Measurements from ENCODE around the gene PPP1R14C.

DNA sequence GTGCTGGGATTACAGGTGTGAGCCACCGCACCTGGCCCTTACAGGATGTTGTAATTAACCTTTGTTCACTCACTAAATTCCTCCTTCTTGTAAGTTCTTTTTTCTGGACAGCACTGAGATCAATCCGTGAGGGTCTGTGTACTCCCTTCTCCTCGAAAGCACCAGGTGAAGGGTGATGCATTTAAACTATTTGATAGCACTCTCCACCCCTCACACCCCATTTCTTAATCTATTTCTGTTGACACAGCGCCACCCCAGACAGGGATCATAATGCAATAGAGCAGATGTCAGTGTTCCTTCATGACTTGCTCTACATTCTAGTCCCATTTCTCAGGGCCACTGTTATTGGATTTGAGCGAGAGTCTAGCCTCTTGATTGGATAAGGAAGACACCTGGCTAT is 46.3 kb downstream of the PPP1R14C start:
- TF ChIP-seq, protein P1, sequence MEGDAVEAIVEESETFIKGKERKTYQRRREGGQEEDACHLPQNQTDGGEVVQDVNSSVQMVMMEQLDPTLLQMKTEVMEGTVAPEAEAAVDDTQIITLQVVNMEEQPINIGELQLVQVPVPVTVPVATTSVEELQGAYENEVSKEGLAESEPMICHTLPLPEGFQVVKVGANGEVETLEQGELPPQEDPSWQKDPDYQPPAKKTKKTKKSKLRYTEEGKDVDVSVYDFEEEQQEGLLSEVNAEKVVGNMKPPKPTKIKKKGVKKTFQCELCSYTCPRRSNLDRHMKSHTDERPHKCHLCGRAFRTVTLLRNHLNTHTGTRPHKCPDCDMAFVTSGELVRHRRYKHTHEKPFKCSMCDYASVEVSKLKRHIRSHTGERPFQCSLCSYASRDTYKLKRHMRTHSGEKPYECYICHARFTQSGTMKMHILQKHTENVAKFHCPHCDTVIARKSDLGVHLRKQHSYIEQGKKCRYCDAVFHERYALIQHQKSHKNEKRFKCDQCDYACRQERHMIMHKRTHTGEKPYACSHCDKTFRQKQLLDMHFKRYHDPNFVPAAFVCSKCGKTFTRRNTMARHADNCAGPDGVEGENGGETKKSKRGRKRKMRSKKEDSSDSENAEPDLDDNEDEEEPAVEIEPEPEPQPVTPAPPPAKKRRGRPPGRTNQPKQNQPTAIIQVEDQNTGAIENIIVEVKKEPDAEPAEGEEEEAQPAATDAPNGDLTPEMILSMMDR (IDR thresholded peaks at IDR 0.05), result no peak
- TF ChIP-seq, protein P2, sequence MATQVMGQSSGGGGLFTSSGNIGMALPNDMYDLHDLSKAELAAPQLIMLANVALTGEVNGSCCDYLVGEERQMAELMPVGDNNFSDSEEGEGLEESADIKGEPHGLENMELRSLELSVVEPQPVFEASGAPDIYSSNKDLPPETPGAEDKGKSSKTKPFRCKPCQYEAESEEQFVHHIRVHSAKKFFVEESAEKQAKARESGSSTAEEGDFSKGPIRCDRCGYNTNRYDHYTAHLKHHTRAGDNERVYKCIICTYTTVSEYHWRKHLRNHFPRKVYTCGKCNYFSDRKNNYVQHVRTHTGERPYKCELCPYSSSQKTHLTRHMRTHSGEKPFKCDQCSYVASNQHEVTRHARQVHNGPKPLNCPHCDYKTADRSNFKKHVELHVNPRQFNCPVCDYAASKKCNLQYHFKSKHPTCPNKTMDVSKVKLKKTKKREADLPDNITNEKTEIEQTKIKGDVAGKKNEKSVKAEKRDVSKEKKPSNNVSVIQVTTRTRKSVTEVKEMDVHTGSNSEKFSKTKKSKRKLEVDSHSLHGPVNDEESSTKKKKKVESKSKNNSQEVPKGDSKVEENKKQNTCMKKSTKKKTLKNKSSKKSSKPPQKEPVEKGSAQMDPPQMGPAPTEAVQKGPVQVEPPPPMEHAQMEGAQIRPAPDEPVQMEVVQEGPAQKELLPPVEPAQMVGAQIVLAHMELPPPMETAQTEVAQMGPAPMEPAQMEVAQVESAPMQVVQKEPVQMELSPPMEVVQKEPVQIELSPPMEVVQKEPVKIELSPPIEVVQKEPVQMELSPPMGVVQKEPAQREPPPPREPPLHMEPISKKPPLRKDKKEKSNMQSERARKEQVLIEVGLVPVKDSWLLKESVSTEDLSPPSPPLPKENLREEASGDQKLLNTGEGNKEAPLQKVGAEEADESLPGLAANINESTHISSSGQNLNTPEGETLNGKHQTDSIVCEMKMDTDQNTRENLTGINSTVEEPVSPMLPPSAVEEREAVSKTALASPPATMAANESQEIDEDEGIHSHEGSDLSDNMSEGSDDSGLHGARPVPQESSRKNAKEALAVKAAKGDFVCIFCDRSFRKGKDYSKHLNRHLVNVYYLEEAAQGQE (IDR thresholded peaks at IDR 0.05), result no peak
- TF ChIP-seq RNF2 (IDR thresholded peaks at IDR 0.05; ENCODE audit: borderline replicate concordance, low read depth), result no peak
- TF ChIP-seq, protein P3, sequence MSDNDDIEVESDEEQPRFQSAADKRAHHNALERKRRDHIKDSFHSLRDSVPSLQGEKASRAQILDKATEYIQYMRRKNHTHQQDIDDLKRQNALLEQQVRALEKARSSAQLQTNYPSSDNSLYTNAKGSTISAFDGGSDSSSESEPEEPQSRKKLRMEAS (IDR thresholded peaks at IDR 0.05), result no peak
- TF ChIP-seq POLR2A (IDR thresholded peaks at IDR 0.05; ENCODE audit: low read length), result no peak
